ENCODE data around the gene SPPL2B.
A peak's percentile ranks its signal among the peaks of the same experiment; 100 is the strongest.
"Not testable (repeated sequence)": the region's sequence is repeated elsewhere in the genome, so short reads cannot be mapped to it uniquely, and the experiment has no call there.

Gene SPPL2B

DNA sequence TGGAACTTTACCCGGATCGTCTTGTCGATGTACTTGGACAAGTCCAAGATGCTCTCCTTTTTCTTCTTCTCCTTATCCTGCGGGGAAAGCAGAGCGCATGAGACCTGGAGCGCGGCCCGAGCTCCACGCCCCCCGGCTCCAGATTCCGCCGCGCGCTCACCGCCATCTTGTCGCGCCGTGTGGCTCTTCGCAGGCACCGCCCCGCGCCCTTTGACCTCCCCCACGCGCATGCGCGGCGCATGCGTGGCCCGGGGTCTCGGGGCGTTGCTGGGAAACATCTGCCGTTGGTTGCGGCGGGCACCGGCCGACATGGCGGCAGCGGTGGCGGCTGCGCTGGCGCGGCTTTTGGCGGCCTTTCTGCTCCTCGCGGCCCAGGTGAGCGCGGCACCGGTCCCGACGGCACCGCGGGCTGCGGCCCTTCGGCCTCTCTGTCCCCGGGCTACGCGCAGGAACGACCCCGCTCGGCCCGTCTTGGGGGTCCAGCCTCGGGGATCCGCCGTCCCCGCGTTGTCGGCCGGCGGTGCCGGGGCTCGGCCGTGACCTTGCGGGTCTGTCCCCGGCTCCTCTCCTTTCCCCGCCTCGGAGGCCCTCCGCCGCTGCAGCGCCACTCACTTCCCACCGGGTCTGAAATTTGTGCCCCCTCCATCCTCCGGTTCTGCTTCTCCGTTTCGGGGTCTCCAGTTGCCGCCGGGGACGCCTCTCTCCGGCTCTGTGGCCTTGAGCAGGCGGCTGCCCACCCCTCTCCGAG, at the start of gene SPPL2B, which contains the start of gene LSM7:
Gene SPPL2B (plus strand): TSS at position 284 of the 748 bp plus-strand sequence. CDS start 26 bp downstream, at position 310.
Gene LSM7 (minus strand): TSS at position 186 of the 748 bp plus-strand sequence. CDS start 20 bp downstream, at position 166.
- DNase-seq, result peak; percentile 90

DNA sequence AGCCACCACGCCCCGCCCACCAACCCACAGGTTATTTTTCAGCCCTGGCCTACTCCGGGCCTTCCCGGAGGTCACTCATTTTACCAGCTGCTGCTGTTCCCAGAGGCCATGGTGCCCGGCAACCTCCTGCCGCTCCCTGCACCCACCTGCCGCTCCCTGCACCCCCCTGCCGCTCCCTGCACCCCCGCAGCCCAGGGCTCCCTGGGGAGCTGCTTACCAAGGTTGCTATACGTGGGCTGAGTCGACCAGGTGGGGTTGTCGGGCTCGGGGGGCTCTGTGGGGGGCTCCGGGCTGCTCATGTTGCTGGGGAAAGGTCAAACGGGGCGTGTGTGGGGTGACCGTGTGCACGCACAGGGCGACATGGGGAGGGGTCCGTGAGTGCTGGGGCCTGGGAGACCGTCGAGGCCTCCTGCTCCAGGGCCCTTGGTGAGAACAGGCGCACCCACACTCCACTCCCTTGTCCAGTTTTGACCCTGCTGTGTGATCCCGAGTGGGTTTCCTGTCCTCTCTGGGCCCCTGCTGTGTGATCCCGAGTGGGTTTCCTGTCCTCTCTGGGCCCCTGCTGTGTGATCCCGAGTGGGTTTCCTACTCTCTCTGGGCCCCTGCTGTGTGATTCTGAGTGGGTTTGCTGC, 47.7 kb upstream of the SPPL2B start:
- DNase-seq, result no peak

GRCh38 chr19:2281265-2282061, 47.0 kb upstream of the SPPL2B start:
- DNase-seq, result not testable (repeated sequence)

- no peak for DNase-seq
Observed at GRCh38 chr19:2282062-2282861, 46.2 kb upstream of the SPPL2B start, which contains the start of gene PEAK3. Gene PEAK3 (minus strand): TSS chr19:2282175. CDS start chr19:2280931, 1,244 bp downstream.

DNA sequence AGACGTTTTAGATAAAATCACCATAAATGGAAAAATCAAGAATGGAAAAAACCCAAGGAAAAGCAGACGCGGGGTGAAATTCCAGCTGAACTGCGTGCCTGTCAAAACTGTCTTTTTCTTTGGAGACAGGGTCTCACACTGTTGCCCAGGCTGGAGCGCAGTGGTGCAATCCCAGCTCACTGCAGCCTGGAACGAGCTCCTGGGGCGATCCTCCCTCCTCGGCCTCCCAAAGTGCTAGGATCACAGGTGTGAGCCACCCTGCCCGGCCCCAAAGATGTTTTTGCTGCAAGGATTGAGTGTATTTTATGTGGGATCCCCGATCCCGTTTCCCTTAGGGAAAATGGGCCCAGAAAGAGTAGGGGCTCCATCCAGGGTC, 45.6 kb upstream of the SPPL2B start:
- DNase-seq, result no peak

DNA sequence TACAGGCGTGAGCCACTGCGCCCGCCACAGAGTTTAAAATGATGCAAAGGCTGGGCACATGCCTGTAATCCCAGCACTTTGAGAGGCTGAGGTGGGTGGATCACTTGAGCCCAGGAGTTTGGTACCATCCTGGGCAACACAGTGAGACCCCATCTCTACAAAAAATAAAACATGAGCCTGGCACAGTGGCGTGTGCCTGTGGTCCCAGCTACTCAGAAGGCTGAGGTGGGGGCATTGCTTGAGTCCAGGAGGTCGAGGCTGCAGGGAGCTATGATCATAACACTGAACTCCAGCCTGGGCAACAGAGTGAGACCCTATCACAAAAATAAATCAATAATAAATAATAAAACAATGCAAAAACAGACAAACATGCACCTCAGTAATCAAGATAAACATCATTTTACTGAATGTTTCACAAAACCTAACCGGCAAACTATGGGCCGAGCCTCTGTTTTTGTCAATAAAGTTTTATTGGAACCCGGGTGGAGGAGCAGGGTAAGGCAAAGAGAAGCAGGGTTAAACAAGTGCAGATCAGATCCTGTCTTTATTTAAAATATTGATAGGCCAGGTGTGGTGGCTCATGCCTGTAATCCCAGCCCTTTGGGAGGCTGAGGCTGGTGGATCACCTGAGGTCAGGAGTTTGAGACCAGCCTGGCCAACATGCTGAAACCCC, 44.5 kb upstream of the SPPL2B start:
- no peak for DNase-seq

DNA sequence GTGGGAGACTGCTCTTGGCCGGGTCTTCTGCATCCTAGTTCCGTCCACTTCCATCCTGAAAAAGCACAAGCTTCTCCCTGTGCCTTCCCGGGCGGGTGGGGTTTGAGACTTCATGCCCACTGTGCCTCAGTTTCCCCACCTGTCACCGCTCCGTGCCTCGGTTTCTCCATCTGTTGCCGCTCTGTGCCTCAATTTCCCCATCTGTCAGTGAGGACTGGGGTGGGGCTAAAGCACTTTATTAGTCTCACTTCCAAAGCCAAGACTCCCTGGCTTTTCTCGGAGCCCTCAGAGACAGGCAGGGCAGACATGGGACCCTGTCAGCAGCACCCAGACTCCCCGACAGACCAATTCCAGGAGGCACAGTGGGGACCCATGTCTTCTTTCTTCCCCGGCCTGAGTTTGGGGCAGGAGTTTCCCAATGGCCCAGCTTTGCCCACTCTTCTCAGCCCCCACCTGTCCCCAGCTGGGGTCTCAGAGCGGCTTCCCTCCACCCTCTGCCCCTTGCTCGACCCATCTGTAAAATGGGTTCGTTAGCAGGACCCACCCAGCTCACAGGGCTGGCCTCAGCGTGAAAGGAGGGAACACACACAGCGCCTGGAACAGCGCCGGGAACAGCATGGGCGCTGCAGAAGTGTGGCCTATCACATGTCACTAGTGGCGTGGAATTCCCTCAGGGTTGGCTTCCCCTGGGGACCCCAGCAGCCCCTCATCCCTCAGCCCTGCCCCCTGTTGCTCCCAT, 41.9 kb upstream of the SPPL2B start:
- no peak for DNase-seq

GRCh38 chr19:2287585-2288337, 40.7 kb upstream of the SPPL2B start:
- no peak for DNase-seq

- no peak for DNase-seq
Observed at GRCh38 chr19:2288338-2288817, 40.1 kb upstream of the SPPL2B start.

- DNase-seq, result no peak
Observed at GRCh38 chr19:2288818-2289713, 39.4 kb upstream of the SPPL2B start.

DNA sequence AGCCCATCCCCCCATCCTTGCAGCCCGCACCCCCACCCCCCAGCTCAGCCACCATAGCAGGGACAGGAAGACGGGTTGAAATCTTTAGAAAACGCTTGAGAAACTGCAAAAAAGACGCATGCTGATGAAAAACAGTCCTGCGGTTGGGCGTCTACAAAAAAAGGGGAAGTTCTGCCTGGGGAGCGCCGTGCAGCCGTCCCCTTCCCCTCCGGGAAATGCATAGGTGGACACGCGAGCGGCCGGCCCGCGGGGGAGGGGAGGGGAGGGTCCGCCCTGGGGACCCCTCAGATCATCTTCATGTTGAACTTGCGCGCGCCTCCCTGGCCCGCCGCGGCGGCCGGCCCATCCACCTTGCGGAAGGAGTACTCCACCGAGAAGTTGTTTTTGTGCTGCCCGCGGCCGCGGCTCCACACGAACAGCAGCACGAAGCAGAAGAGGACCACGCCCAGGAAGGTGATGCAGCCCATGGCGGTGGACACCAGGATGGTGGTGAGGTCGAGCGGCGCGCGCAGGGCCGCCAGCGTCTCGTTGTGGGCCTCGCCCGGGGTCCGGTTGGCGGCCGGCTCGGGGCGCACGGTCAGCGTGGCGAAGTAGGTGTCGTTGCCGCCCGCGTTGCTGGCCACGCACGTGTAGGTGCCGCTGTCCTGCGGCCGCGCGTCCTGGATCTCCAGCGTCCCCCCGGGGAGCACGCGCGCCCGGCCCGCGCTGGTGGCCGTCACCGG, 38.6 kb upstream of the SPPL2B start:
- no peak for DNase-seq

DNA sequence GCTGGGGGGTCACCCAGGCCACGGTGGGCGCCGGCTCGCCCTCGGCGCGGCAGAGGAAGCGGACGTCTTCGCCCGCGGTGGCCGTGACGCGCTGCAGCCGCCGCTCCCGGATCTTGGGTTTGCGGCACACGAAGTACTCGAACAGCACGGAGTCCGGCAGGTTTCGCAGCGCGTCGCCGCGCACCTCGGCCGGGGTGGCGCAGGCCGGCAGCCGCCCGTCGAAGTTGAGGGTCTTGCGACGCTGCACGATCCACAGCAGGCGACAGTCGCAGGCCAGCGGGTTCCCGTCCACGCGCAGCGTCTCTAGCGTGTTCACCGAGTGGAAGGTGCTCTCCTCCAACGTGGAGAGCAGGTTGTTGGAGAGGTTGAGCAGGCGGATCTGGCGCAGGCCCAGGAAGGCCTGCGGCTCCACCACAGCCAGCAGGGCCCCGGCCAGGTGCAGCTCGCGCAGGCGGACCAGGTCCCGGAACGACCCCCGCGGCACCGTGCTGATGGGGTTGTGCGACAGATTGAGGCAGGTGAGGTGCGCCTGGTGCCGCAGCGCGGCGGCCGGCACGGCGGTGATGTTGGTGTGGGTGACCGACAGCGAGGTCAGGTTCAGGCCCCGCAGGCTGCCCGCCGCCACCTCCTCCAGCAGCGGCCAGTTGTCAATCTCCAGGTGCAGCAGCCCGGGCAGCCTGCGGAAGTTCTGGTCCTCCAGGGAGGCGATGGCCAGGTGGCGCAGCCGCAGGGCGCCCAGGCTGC, 37.9 kb upstream of the SPPL2B start:
- peak; percentile 73 for DNase-seq

DNA sequence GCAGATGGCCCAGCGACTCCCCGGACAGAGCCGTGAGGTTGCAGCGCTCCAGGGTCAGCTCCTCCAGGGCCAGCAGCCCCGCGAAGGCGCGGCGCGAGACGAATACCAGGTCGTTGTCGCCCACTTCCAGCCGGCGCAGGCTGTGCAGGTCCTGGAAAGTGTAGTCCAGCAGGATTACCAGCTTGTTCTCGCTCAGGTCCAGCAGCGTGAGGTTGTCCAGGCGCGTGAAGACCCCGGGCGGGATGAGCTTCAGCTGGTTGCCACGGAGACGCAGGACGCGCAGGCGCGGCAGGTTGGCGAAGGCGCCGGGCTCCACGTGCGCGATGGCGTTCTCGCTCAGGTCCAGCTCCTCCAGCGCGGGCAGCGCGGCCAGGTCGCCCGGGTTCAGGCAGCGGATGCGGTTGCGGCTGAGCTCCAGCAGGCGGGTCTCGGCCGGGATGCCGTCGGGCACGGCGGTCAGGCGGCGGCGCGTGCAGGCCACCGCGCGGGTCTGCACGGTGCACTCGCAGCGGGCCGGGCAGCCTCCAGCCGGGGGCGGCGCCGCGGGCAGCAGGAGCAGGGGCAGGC, 37.2 kb upstream of the SPPL2B start:
- peak; percentile 71 for DNase-seq

DNA sequence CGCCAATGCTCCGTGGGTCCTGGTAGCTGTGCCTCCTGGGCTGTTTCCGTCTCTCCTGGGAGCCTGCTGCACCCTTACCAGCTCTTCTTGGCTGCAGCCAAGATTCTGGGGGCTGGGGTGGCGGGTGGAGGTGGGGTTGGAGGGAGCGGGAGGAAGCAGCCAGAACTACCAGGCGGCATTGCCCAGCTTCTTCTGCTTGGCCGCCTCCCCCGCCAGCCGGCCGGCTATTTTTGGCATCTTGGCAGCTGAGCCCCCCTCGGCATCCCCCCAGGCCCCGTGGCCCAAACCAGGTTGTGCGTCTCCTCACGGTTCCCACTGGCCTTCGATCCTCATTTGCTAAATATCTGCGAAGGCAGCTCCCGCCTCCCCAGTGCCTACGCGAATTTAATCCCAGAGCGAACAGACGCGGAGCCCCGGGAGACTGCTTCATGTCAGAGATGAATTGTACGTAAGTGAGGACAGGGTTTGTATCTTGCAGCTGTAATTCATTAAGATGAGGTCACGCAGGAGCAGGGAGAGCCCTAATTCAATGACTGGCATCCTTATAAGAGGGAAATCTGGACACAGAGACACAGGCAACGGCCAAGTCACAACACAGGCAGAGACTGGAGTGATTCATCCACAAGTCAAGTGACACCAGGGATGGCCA, 33.7 kb upstream of the SPPL2B start:
- no peak for DNase-seq

- DNase-seq, result no peak
Observed at GRCh38 chr19:2296141-2296540, 32.3 kb upstream of the SPPL2B start.

GRCh38 chr19:2300533-2300932, 28.0 kb upstream of the SPPL2B start:
- DNase-seq, result no peak

Data from COR-L47 (cell line).